Measurements from ENCODE around the gene PROSER2.

PROSER2 gene

GRCh38 chr10:11877591-11877905 is 54.4 kb downstream of the PROSER2 start:
- TF ChIP-seq TAF1 (IDR thresholded peaks at IDR 0.05; ENCODE audit: low read depth) (no peak), CEBPB (IDR thresholded peaks at IDR 0.05) (no peak), ZBTB7A (IDR thresholded peaks at IDR 0.05; ENCODE audit: low read depth) (no peak), FOXM1 (IDR thresholded peaks at IDR 0.05; ENCODE audit: borderline replicate concordance, low read depth) (no peak), EP300 (IDR thresholded peaks at IDR 0.05; ENCODE audit: borderline replicate concordance) (no peak), EGR1 (IDR thresholded peaks at IDR 0.05) (no peak), USF1 (IDR thresholded peaks at IDR 0.05) (no peak), NFIC (IDR thresholded peaks at IDR 0.05) (no peak), TEAD4 (IDR thresholded peaks at IDR 0.05) (no peak), TCF12 (IDR thresholded peaks at IDR 0.05; ENCODE audit: low read depth) (no peak), RAD21 (IDR thresholded peaks at IDR 0.05; ENCODE audit: low read depth) (no peak), YY1 (IDR thresholded peaks at IDR 0.05; ENCODE audit: low read depth) (no peak)
- TF ChIP-seq, protein P1, sequence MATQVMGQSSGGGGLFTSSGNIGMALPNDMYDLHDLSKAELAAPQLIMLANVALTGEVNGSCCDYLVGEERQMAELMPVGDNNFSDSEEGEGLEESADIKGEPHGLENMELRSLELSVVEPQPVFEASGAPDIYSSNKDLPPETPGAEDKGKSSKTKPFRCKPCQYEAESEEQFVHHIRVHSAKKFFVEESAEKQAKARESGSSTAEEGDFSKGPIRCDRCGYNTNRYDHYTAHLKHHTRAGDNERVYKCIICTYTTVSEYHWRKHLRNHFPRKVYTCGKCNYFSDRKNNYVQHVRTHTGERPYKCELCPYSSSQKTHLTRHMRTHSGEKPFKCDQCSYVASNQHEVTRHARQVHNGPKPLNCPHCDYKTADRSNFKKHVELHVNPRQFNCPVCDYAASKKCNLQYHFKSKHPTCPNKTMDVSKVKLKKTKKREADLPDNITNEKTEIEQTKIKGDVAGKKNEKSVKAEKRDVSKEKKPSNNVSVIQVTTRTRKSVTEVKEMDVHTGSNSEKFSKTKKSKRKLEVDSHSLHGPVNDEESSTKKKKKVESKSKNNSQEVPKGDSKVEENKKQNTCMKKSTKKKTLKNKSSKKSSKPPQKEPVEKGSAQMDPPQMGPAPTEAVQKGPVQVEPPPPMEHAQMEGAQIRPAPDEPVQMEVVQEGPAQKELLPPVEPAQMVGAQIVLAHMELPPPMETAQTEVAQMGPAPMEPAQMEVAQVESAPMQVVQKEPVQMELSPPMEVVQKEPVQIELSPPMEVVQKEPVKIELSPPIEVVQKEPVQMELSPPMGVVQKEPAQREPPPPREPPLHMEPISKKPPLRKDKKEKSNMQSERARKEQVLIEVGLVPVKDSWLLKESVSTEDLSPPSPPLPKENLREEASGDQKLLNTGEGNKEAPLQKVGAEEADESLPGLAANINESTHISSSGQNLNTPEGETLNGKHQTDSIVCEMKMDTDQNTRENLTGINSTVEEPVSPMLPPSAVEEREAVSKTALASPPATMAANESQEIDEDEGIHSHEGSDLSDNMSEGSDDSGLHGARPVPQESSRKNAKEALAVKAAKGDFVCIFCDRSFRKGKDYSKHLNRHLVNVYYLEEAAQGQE (IDR thresholded peaks at IDR 0.05; ENCODE audit: low read depth) = no peak
- TF ChIP-seq, protein P2, sequence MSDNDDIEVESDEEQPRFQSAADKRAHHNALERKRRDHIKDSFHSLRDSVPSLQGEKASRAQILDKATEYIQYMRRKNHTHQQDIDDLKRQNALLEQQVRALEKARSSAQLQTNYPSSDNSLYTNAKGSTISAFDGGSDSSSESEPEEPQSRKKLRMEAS (IDR thresholded peaks at IDR 0.05) = no peak

GRCh38 chr10:11878776-11879175 is 55.6 kb downstream of the PROSER2 start:
- TF ChIP-seq NFIC (IDR thresholded peaks at IDR 0.05) (no peak), ZBTB7A (IDR thresholded peaks at IDR 0.05; ENCODE audit: low read depth) (no peak), TEAD4 (IDR thresholded peaks at IDR 0.05) (no peak), TCF12 (IDR thresholded peaks at IDR 0.05; ENCODE audit: low read depth) (no peak), FOXM1 (IDR thresholded peaks at IDR 0.05; ENCODE audit: borderline replicate concordance, low read depth) (no peak), RAD21 (IDR thresholded peaks at IDR 0.05; ENCODE audit: low read depth) (no peak), EGR1 (IDR thresholded peaks at IDR 0.05) (no peak), YY1 (IDR thresholded peaks at IDR 0.05; ENCODE audit: low read depth) (no peak), USF1 (IDR thresholded peaks at IDR 0.05) (no peak), EP300 (IDR thresholded peaks at IDR 0.05; ENCODE audit: borderline replicate concordance) (no peak), CEBPB (IDR thresholded peaks at IDR 0.05) (no peak), TAF1 (IDR thresholded peaks at IDR 0.05; ENCODE audit: low read depth) (no peak), CREB1 (IDR thresholded peaks at IDR 0.05; ENCODE audit: low read depth) (no peak)
- TF ChIP-seq, protein P2 (IDR thresholded peaks at IDR 0.05) = no peak

DNA sequence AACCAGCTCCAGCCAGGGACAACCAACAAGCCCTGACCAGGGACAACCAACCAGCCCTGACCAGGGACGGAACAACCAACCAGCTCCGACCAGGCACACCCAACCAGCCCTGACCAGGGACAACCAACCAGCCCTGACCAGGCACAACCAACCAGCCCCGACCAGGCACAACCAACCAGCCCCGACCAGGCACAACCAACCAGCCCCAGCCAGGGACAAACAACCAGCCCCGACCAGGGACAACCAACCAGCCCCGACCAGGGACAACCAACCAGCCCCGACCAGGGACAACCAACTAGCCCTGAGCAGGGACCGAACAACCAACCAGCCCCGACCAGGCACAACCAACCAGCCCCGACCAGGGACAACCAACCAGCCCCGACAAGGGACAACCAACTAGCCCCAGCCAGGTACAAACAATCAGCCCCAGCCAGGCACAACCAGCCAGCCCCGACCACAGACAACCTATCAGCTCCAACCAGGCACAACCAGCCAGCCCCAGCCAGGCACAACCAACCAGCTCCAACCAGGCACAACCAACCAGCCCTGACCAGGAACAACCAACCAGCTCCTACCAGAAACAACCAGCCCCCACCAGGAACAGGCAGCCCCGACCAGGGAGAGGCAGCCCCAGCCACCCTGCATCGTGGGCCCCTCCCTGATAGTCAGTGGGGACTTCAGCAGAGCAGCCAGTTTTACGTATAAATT is 56.4 kb downstream of the PROSER2 start:
- TF ChIP-seq CEBPB (IDR thresholded peaks at IDR 0.05) = no peak
- TF ChIP-seq, protein P1 (IDR thresholded peaks at IDR 0.05; ENCODE audit: low read depth) = no peak
- no peak for TF ChIP-seq EP300 (IDR thresholded peaks at IDR 0.05; ENCODE audit: borderline replicate concordance)
- TF ChIP-seq EGR1 (IDR thresholded peaks at IDR 0.05) = no peak
- no peak for TF ChIP-seq CREB1 (IDR thresholded peaks at IDR 0.05; ENCODE audit: low read depth)
- TF ChIP-seq TCF12 (IDR thresholded peaks at IDR 0.05; ENCODE audit: low read depth) = no peak
- TF ChIP-seq USF1 (IDR thresholded peaks at IDR 0.05) = no peak
- TF ChIP-seq, protein P2 (IDR thresholded peaks at IDR 0.05) = no peak
- no peak for TF ChIP-seq YY1 (IDR thresholded peaks at IDR 0.05; ENCODE audit: low read depth)
- no peak for TF ChIP-seq NFIC (IDR thresholded peaks at IDR 0.05)
- no peak for TF ChIP-seq TEAD4 (IDR thresholded peaks at IDR 0.05)
- TF ChIP-seq FOXM1 (IDR thresholded peaks at IDR 0.05; ENCODE audit: borderline replicate concordance, low read depth) = no peak
- no peak for TF ChIP-seq ZBTB7A (IDR thresholded peaks at IDR 0.05; ENCODE audit: low read depth)
- no peak for TF ChIP-seq TAF1 (IDR thresholded peaks at IDR 0.05; ENCODE audit: low read depth)
- TF ChIP-seq RAD21 (IDR thresholded peaks at IDR 0.05; ENCODE audit: low read depth) = no peak

GRCh38 chr10:11880151-11881029 is 57.2 kb downstream of the PROSER2 start:
- TF ChIP-seq CREB1 (IDR thresholded peaks at IDR 0.05; ENCODE audit: low read depth) (no peak), NFIC (IDR thresholded peaks at IDR 0.05) (no peak), USF1 (IDR thresholded peaks at IDR 0.05) (no peak), YY1 (IDR thresholded peaks at IDR 0.05; ENCODE audit: low read depth) (no peak), EGR1 (IDR thresholded peaks at IDR 0.05) (no peak), RAD21 (IDR thresholded peaks at IDR 0.05; ENCODE audit: low read depth) (no peak), EP300 (IDR thresholded peaks at IDR 0.05; ENCODE audit: borderline replicate concordance) (no peak), TCF12 (IDR thresholded peaks at IDR 0.05; ENCODE audit: low read depth) (no peak), TAF1 (IDR thresholded peaks at IDR 0.05; ENCODE audit: low read depth) (no peak), FOXM1 (IDR thresholded peaks at IDR 0.05; ENCODE audit: borderline replicate concordance, low read depth) (no peak)
- TF ChIP-seq, protein P2 (IDR thresholded peaks at IDR 0.05) = no peak
